ENCODE data around the gene CCDC92B. TPM values are rescaled to one million over a fixed set of nuclear protein-coding genes. Genes with fewer than 3 reads are reported as not detected.

CCDC92B gene
- total RNA-seq, 1 donor from 2014 or later: 1.3 TPM

- H3K27me3 Mint-ChIP-seq: no peaks in the 10 kb centered on the region
- H3K27ac Mint-ChIP-seq: no peak overlapping the region
- no peak for DNase-seq (ENCODE audit: extremely low spot score, unreplicated experiment)
- no peak overlapping the region for H3K4me3 Mint-ChIP-seq
- peaks cover 4% of the 10 kb centered on the region for H3K4me1 Mint-ChIP-seq (ENCODE audit: unreplicated experiment)
- no peaks in the 10 kb centered on the region for H3K9me3 Mint-ChIP-seq
- TF ChIP-seq CTCF (conservative IDR thresholded peaks at IDR 0.05): no peak
- peaks cover 4% of the 10 kb centered on the region for H3K36me3 Mint-ChIP-seq
These were observed 62.4 kb downstream of the CCDC92B start for GRCh38 chr17:2687074-2687418.

- H3K36me3 Mint-ChIP-seq: peaks cover 4% of the 10 kb centered on the region
- no peaks in the 10 kb centered on the region for H3K27me3 Mint-ChIP-seq
- H3K4me3 Mint-ChIP-seq: no peak overlapping the region
- H3K27ac Mint-ChIP-seq: no peak overlapping the region
- TF ChIP-seq CTCF (conservative IDR thresholded peaks at IDR 0.05): no peak
- H3K9me3 Mint-ChIP-seq: no peaks in the 10 kb centered on the region
- H3K4me1 Mint-ChIP-seq (ENCODE audit: unreplicated experiment): peaks cover 4% of the 10 kb centered on the region
- DNase-seq (ENCODE audit: extremely low spot score, unreplicated experiment): no peak
These were observed 63.8 kb downstream of the CCDC92B start for GRCh38 chr17:2685696-2686095.

- Mint-ChIP-seq H3K9me3 (no peaks in the 10 kb centered on the region), H3K27me3 (no peaks in the 10 kb centered on the region), H3K4me1 (ENCODE audit: unreplicated experiment) (peaks cover 4% of the 10 kb centered on the region), H3K27ac (peak overlapping the region; percentile 42), H3K36me3 (peaks cover 12% of the 10 kb centered on the region), H3K4me3 (no peak overlapping the region)
- TF ChIP-seq CTCF (conservative IDR thresholded peaks at IDR 0.05): no peak
- DNase-seq (ENCODE audit: extremely low spot score, unreplicated experiment): no peak
These were observed 64.9 kb downstream of the CCDC92B start for GRCh38 chr17:2684549-2684948.

GRCh38 chr17:2683912-2684311 is 65.5 kb downstream of the CCDC92B start:
- peaks cover 17% of the 10 kb centered on the region for H3K36me3 Mint-ChIP-seq
- DNase-seq (ENCODE audit: extremely low spot score, unreplicated experiment): no peak
- no peaks in the 10 kb centered on the region for H3K4me1 Mint-ChIP-seq (ENCODE audit: unreplicated experiment)
- H3K4me3 Mint-ChIP-seq: no peak overlapping the region
- H3K9me3 Mint-ChIP-seq: no peaks in the 10 kb centered on the region
- peak overlapping the region; percentile 42 for H3K27ac Mint-ChIP-seq
- TF ChIP-seq CTCF (conservative IDR thresholded peaks at IDR 0.05): no peak
- no peaks in the 10 kb centered on the region for H3K27me3 Mint-ChIP-seq

GRCh38 chr17:2682176-2682938 is 67.1 kb downstream of the CCDC92B start:
- Mint-ChIP-seq H3K4me3 (no peak overlapping the region), H3K27me3 (no peaks in the 10 kb centered on the region), H3K27ac (peak overlapping the region; percentile 25), H3K4me1 (ENCODE audit: unreplicated experiment) (no peaks in the 10 kb centered on the region), H3K36me3 (peaks cover 18% of the 10 kb centered on the region), H3K9me3 (no peaks in the 10 kb centered on the region)
- no peak for DNase-seq (ENCODE audit: extremely low spot score, unreplicated experiment)
- TF ChIP-seq CTCF (conservative IDR thresholded peaks at IDR 0.05): no peak

Measured in type B pancreatic cell (in vitro differentiated cells).